Cardiac muscle cell (in vitro differentiated cells and primary cell): ENCODE data around the gene NFKBIZ. TPM values are rescaled to one million over a fixed set of nuclear protein-coding genes. Genes with fewer than 3 reads are reported as not detected.

Experiments used
- DNase-seq, 2 donors: peaks; one replicate each; pipeline versions ENCODE4 v3.0.0 to v3.0.0-alpha.2; 2010 to 2017; ENCODE audit warnings: low read depth in 1 of 2, low spot score in 1 of 2
- H3K27ac ChIP-seq: fragments of 200-600 bp; sonication (generic); 2 replicates; pipeline ENCODE4 v1.5.1; 2016
- H3K27me3 ChIP-seq: fragments of 200-600 bp; sonication (generic); 2 replicates; pipeline ENCODE4 v1.6.0; 2016; ENCODE audit warnings: control low read depth
- H3K36me3 ChIP-seq: fragments of 200-600 bp; sonication (generic); 2 replicates; pipeline ENCODE4 v1.5.1; 2016; ENCODE audit warnings: control low read depth
- H3K4me1 ChIP-seq: fragments of 200-600 bp; sonication (generic); 2 replicates; pipeline ENCODE4 v1.8.1; 2017; ENCODE audit warnings: low read depth, mild to moderate bottlenecking, mixed run types
- H3K4me3 ChIP-seq: fragments of 200-600 bp; sonication (generic); 2 replicates; pipeline ENCODE4 v1.5.1; 2016; ENCODE audit warnings: mild to moderate bottlenecking
- H3K9me3 ChIP-seq: fragments of 200-600 bp; sonication (generic); 2 replicates; pipeline ENCODE4 v1.5.1; 2017; ENCODE audit warnings: low read depth, mild to moderate bottlenecking, control low read depth
- CTCF ChIP-seq: IDR thresholded peaks from 2 replicates; pipeline ENCODE4 v1.5.1; 2012; ENCODE audit warnings: low read depth, mild to moderate bottlenecking, low read length
- polyA plus RNA-seq: library from polyadenylated mRNA; unstranded; fragments of >200 nt; fragmentation: Nextera tagmentation; extraction: Ambion mirVana; gene quantifications from 2 replicates; pipeline ENCODE4 v1.2.1, GENCODE V29; 2016
- total RNA-seq: library from RNA; depleted of rRNA; stranded (reverse); fragments of >200 nt; gene quantifications from 2 replicates; pipeline ENCODE4 v1.2.3, GENCODE V29; 2016

The NFKBIZ gene
- total and polyA plus RNA-seq, 2 experiments from 2014 or later: 15.4 to 86.5 TPM

- H3K36me3 ChIP-seq: no peaks in the 10 kb centered on the region
- H3K27ac ChIP-seq: no peak overlapping the region
- no peaks in the 10 kb centered on the region for H3K27me3 ChIP-seq
- peaks cover 6% of the 10 kb centered on the region for H3K4me1 ChIP-seq
- H3K4me3 ChIP-seq: no peak overlapping the region
- no peak for TF ChIP-seq CTCF
- DNase-seq: no peak
- H3K9me3 ChIP-seq: no peaks in the 10 kb centered on the region
Measured at GRCh38 chr3:101819649-101820206, 29.6 kb upstream of the NFKBIZ start.

GRCh38 chr3:101821503-101821902 lies 27.8 kb upstream of the NFKBIZ start:
- Histone ChIP-seq H3K9me3 (no peaks in the 10 kb centered on the region), H3K4me1 (no peaks in the 10 kb centered on the region), H3K4me3 (no peak overlapping the region), H3K27me3 (no peaks in the 10 kb centered on the region), H3K27ac (no peak overlapping the region), H3K36me3 (no peaks in the 10 kb centered on the region)
- no peak for DNase-seq
- no peak for TF ChIP-seq CTCF

- Histone ChIP-seq H3K9me3 (no peaks in the 10 kb centered on the region), H3K36me3 (no peaks in the 10 kb centered on the region), H3K4me3 (no peak overlapping the region), H3K4me1 (peaks cover 11% of the 10 kb centered on the region), H3K27ac (no peak overlapping the region), H3K27me3 (no peaks in the 10 kb centered on the region)
- TF ChIP-seq CTCF: no peak
- peak in 1 of 2 donors; percentile 37 for DNase-seq
Measured at GRCh38 chr3:101823525-101823924, 25.8 kb upstream of the NFKBIZ start.

- no peak for TF ChIP-seq CTCF
- H3K4me3 ChIP-seq: no peak overlapping the region
- H3K27me3 ChIP-seq: no peaks in the 10 kb centered on the region
- no peaks in the 10 kb centered on the region for H3K9me3 ChIP-seq
- H3K36me3 ChIP-seq: no peaks in the 10 kb centered on the region
- H3K27ac ChIP-seq: no peak overlapping the region
- H3K4me1 ChIP-seq: peaks cover 22% of the 10 kb centered on the region
- peak in 1 of 2 donors; percentile 42 for DNase-seq
Measured at GRCh38 chr3:101824702-101825101, 24.6 kb upstream of the NFKBIZ start.

- Histone ChIP-seq H3K27me3 (no peaks in the 10 kb centered on the region), H3K27ac (peak overlapping the region; percentile 5), H3K36me3 (no peaks in the 10 kb centered on the region), H3K4me1 (peaks cover 26% of the 10 kb centered on the region), H3K4me3 (no peak overlapping the region), H3K9me3 (no peaks in the 10 kb centered on the region)
- TF ChIP-seq CTCF: no peak
- peak in 1 of 2 donors; percentile 27 for DNase-seq
Measured at GRCh38 chr3:101825904-101826445, 23.3 kb upstream of the NFKBIZ start.
